GM12878 (cell line): ENCODE measurements around the gene INTS6L. TPM values are rescaled to one million over a fixed set of nuclear protein-coding genes. Genes with fewer than 3 reads are reported as not detected.

Experiments used
- ATAC-seq: fragments of 200-7000 bp; cut with Tn5 transposase; 3 replicates; pipeline ENCODE4 v1.9.1; 2020; ENCODE audit warnings: mild to moderate bottlenecking, moderate library complexity
- BruUV-seq: library from RNA; stranded (reverse); fragments of 400-500 nt; replicated peaks from 2 replicates; lab custom pipeline; 2021; lab: Mats Ljungman, UMichigan
- CTCF ChIA-PET: fragments of 300-600 bp; sonication (Branson Sonifier 250); formaldehyde crosslinking; extraction: SDS; loops from one replicate; lab custom pipeline; 2021; ENCODE audit warnings: inconsistent platforms; lab: Yijun Ruan, JAX
- POLR2A ChIA-PET: fragments of 350-600 bp; formaldehyde crosslinking; extraction: SDS; loops from one replicate; lab custom pipeline; 2021; ENCODE audit warnings: inconsistent platforms; lab: Charles Lee
- RAD21 ChIA-PET: fragments of 300-600 bp; sonication (Branson Sonifier 250); formaldehyde crosslinking; loops from one replicate; lab custom pipeline; 2023; ENCODE audit warnings: antibody characterized with exemption; ENCODE audit not compliant: unreplicated experiment; lab: Charles Lee
- SMC1A ChIA-PET: fragments of 300-600 bp; sonication (Branson Sonifier 250); formaldehyde crosslinking; loops from one replicate; lab custom pipeline; 2023; ENCODE audit not compliant: unreplicated experiment, uncharacterized antibody; lab: Charles Lee
- DNase-seq: peaks from one replicate; pipeline ENCODE4 v3.0.0-alpha.2; 2011; ENCODE audit warnings: low read depth, low spot score
- FAIRE-seq: peaks from 3 replicates; lab custom pipeline; 2011; peaks lifted over from hg19 to GRCh38; lab: Jason Lieb, UNC
- H2AFZ ChIP-seq: 2 replicates; pipeline ENCODE4 v1.6.0; 2011; ENCODE audit warnings: low read depth, low read length, control low read depth; ENCODE audit not compliant: control insufficient read depth
- H3K27ac ChIP-seq: 2 replicates; pipeline ENCODE4 v1.5.1; 2011; ENCODE audit warnings: control low read depth; ENCODE audit not compliant: control insufficient read depth, insufficient read depth
- H3K27me3 ChIP-seq, 2 experiments: replicated peaks in 1 of 2; 2 replicates each; pipeline versions ENCODE4 v1.6.0 to v1.6.1; 2011; ENCODE audit warnings: low read length in 1 of 2; ENCODE audit not compliant: control insufficient read depth in 2 of 2, insufficient read depth in 2 of 2
- H3K36me3 ChIP-seq, 2 experiments: 2 replicates each; pipeline ENCODE4 v1.5.1; 2011; ENCODE audit warnings: low read length in 1 of 2; ENCODE audit not compliant: control insufficient read depth in 2 of 2, insufficient read depth in 2 of 2
- H3K4me1 ChIP-seq: 2 replicates; pipeline ENCODE4 v1.6.1; 2011; ENCODE audit warnings: mild to moderate bottlenecking, low read length, moderate library complexity, mixed read lengths; ENCODE audit not compliant: control insufficient read depth, insufficient read depth
- H3K4me2 ChIP-seq: 2 replicates; pipeline ENCODE4 v1.6.0; 2011; ENCODE audit warnings: control low read depth; ENCODE audit not compliant: control insufficient read depth, insufficient read depth
- H3K4me3 ChIP-seq: fragments of 200-600 bp; sonication (generic); 2 replicates; pipeline ENCODE4 v1.5.1; 2016
- H3K79me2 ChIP-seq: 2 replicates; pipeline ENCODE4 v1.6.0; 2011; ENCODE audit warnings: low read length; ENCODE audit not compliant: control insufficient read depth, insufficient read depth
- H3K9ac ChIP-seq: 2 replicates; pipeline ENCODE4 v1.8.0; 2011; ENCODE audit warnings: low read length, control low read depth, mixed read lengths; ENCODE audit not compliant: control insufficient read depth, insufficient read depth
- H3K9me3 ChIP-seq: replicated peaks from 3 replicates; pipeline ENCODE4 v1.5.1; 2011; ENCODE audit warnings: mild to moderate bottlenecking, low read length; ENCODE audit not compliant: control insufficient read depth, insufficient read depth
- H4K20me1 ChIP-seq: 2 replicates; pipeline ENCODE4 v1.6.0; 2011; ENCODE audit not compliant: control insufficient read depth, insufficient read depth
- BMI1 ChIP-seq: fragments of 450-650 bp; IDR thresholded peaks from 2 replicates; pipeline ENCODE4 v1.6.1; 2016; ENCODE audit warnings: mild to moderate bottlenecking, moderate library complexity, borderline replicate concordance
- EED ChIP-seq: sonication (generic); IDR thresholded peaks from 2 replicates; pipeline ENCODE4 v1.6.1; 2016; ENCODE audit warnings: antibody characterized with exemption, low read depth
- EP300 ChIP-seq, 2 experiments: fragments of 150-350 bp in 1 of 2; IDR thresholded peaks; 2 replicates each; pipeline ENCODE4 v1.6.1; 2011 to 2012; ENCODE audit warnings: low read depth in 2 of 2, low read length in 2 of 2, borderline replicate concordance in 1 of 2, improper control_type of control experiment in 1 of 2, inconsistent platforms in 1 of 2; ENCODE audit not compliant: control insufficient read depth in 1 of 2
- MTA2 ChIP-seq: fragments of 450-650 bp; IDR thresholded peaks from 2 replicates; pipeline ENCODE4 v1.6.1; 2016; ENCODE audit warnings: low read depth, mild to moderate bottlenecking, moderate library complexity
- WGBS: methylation state at CpG from one replicate; pipeline ENCODE4 v1.1.6; 2016; ENCODE audit warnings: low lambda C conversion rate; ENCODE audit not compliant: insufficient replicate concordance, insufficient coverage; ENCODE audit errors: missing lambda C conversion rate; 5-methylcytosine and 5-hydroxymethylcytosine counted together
- in situ Hi-C: fragments of 300-500 bp; cut with MboI; formaldehyde crosslinking; loops from 9 replicates; pipeline ENCODE4 v1.14.3; 2018; ENCODE audit warnings: mixed read lengths
- intact Hi-C: fragments of 100-400 bp; cut with micrococcal nuclease; formaldehyde crosslinking; loops from one replicate; pipeline ENCODE4 v1.14.2; 2022; ENCODE audit not compliant: unreplicated experiment
- polyA plus RNA-seq, 11 experiments: library from polyadenylated mRNA; depleted of rRNA in 4 of 11; unstranded in 6 of 11; stranded (reverse) in 5 of 11; fragments of >200 nt; fragmentation: Nextera tagmentation in 4 of 11; fragmentation: Illumina TruSeq in 1 of 11; extraction: Ambion mirVana in 4 of 11; extraction: Trizol in 1 of 11; gene quantifications; 1 replicate in 1 of 11; 2 replicates in 10 of 11; pipeline versions ENCODE4 v1.2.1 to v1.2.3, GENCODE V29; 2011 to 2016; ENCODE audit warnings: inconsistent platforms in 2 of 11, missing spikeins in 2 of 11, low read depth in 1 of 11
- total RNA-seq, 4 experiments: library from RNA; depleted of rRNA in 3 of 4; stranded (reverse); fragments of >200 nt in 3 of 4; fragmentation: Illumina TruSeq in 1 of 4; extraction: Trizol in 1 of 4; gene quantifications; 2 replicates each; pipeline versions ENCODE4 v1.2.1 to v1.2.3, GENCODE V29; 2013 to 2021

Gene INTS6L
- total and polyA plus RNA-seq, 10 of the 15 experiments (the other 5 are each of a cell fraction or from before 2014, with no cell fraction given) = 4.9 to 84.9 (median 15.3) TPM

DNA sequence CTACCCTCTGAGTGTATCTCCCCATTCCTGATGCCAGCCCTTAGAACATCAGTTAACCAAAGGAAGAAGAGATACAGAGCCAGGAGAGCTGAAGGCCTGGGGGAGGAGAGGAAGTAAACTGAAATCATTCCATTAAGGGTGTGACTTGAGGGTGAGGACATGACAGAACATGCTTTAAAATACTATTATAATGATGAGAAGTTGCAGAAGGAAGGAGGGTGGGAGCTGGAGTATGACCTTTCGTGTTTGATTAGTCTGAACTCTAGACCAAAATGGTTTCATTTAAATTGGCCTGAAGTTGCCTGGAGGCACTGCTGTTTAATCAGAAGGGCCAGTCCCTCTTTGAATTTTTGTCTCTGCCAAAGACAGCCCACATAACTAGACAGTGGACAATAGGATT is 11.4 kb downstream of the INTS6L start:
- no TSS peak for BruUV-seq
- no peak overlapping the region for H3K27ac ChIP-seq
- ChIA-PET RAD21 (interaction anchor here (1.4 kb wide), 1 partner anchor 43 kb away, joined by 3 read pairs; no protein-coding TSS in a partner anchor), CTCF (interaction anchor here (0.7 to 3.3 kb wide), 4 partner anchors 10 to 43 kb away, joined by 3 to 20 read pairs (median 8); partner anchors contain the start of gene INTS6L), SMC1A (interaction anchor here (1.0 to 1.7 kb wide), 5 partner anchors 9 to 41 kb away, joined by 3 to 6 read pairs (median 5); no protein-coding TSS in a partner anchor), POLR2A (interaction anchor here (0.6 to 2.1 kb wide), 6 partner anchors 10 to 453 kb away, joined by 3 to 15 read pairs (median 4); partner anchors contain the start of gene SLC9A6)
- in situ Hi-C loops = no loop called here
- intact Hi-C loops = no loop called here
- H3K9ac ChIP-seq = no peak overlapping the region
- H3K4me1 ChIP-seq = no peaks in the 10 kb centered on the region
- H3K36me3 ChIP-seq = no peaks in the 10 kb centered on the region; a peak in 1 of 4 replicates
- H3K27me3 ChIP-seq = no peaks in the 10 kb centered on the region
- no peak overlapping the region for H2AFZ ChIP-seq
- no peak for DNase-seq
- H4K20me1 ChIP-seq = no peaks in the 10 kb centered on the region
- H3K4me3 ChIP-seq = no peak overlapping the region
- 47% methylated on average over 1 of the region's 1 CpG for WGBS
- no peak for FAIRE-seq
- no peaks in the 10 kb centered on the region; the same call in 1 of the 2 replicates for H3K79me2 ChIP-seq
- TF ChIP-seq MTA2 (0 out of 2 replicates have a peak, but pooled peaks have one; percentile 17), EED (no peak), BMI1 (no peak), EP300 (IDR thresholded peaks at IDR 0.05; ENCODE audit: borderline replicate concordance in 1 of 2, control insufficient read depth in 1 of 2, low read depth in 2 of 2, low read length in 2 of 2) (no peak)
- ATAC-seq = no peak
- no peak overlapping the region for H3K4me2 ChIP-seq
- H3K9me3 ChIP-seq = no peaks in the 10 kb centered on the region
